A204.1 (cell line): ENCODE data around the gene RFTN2.
"Not testable (repeated sequence)": the region's sequence is repeated elsewhere in the genome, so short reads cannot be mapped to it uniquely, and the experiment has no call there.

Experiments
- FAIRE-seq: peaks from 2 replicates; lab custom pipeline; 2012; peaks lifted over from hg19 to GRCh38; lab: Jason Lieb, UNC

The RFTN2 gene

DNA sequence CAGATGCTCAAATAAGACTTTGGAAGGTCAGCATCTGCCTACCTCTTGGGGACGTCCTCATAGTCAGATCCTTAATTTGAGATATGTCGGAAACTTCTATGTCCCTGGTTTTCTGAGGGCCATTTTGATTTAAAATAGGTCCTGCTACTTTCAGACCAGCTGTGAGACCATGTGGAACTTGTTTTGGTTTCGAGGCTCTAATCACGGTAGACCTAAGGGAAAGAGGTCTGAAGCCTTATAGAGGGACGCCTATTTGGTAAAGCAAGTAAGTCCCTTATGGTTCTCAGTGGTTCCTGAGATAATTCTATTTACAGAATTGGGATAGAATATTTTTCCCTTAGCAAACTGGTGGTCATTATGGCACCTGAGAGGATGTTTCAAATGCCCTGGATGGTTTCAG lies 75.1 kb downstream of the RFTN2 start:
- FAIRE-seq = no peak

DNA sequence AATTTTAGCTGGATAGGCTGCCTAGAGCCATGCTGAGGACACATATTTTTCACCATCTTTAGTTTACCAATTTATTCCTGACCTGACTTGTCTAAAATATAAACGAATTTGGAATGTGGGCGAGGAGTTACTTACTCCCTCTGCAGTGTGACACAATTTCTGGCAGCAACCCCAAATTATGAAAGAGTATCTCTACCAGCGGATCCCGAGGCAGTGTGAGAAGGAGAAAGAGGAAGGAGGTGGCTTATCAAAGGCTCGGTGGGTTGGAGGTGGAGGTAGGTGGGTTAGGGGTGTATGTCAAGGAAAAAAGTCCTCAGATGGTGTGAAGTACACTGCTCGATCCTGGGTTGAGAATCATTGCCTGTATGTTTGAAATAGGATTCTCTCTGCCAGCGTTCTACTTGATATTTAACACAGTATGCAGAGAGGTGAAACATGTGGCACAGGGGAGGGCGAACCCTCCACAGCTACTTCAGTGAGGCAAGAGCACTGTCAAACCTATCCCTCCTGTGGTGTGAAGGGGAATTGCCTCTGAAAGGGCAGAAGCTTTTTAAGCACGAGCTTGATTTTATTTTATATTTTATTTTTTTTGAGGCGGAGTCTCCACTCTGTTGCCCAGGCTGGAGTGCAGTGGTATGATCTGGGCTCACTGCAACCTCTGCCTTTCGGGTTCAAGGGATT lies 76.0 kb downstream of the RFTN2 start:
- no peak for FAIRE-seq

GRCh38 chr2:197598450-197598849 lies 76.9 kb downstream of the RFTN2 start:
- no peak for FAIRE-seq

GRCh38 chr2:197597166-197597565 lies 78.2 kb downstream of the RFTN2 start:
- FAIRE-seq = no peak

GRCh38 chr2:197596766-197597165 lies 78.6 kb downstream of the RFTN2 start:
- no peak for FAIRE-seq

GRCh38 chr2:197591339-197592072 lies 83.9 kb downstream of the RFTN2 start:
- FAIRE-seq = no peak

DNA sequence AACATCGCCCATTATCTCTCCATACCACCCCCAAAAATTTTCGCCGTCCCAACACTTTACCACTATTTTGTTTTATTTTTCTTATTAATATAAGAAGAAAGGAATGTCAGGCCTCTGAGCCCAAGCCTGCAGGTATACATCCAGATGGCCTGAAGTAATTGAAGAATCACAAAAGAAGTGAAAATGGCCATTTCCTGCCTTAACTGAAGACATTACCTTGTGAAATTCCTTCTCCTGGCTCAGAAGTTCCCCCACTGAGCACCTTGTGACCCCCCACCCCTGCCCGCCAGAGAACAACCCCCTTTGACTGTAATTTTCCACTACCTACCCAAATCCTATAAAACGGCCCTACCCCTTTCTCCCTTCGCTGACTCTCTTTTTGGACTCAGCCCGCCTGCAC lies 88.1 kb downstream of the RFTN2 start:
- not testable (repeated sequence) for FAIRE-seq

DNA sequence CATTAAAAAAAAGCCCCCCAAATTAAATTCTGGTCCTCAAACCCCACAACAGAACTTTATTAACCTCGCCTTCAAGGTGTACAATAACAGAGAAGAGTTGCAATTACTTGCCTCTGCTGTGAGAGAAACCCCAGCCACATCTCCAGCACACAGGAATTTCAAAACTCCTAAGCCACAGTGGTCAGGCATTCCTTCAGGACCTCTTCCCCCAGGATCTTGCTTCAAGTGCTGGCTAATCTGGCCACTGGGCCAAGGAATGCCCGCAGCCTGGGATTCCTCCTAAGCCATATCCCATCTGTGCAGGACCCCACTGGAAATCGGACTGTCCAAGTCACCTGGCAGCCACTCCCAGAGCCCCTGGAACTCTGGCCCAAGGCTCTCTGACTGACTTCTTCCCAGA lies 95.2 kb downstream of the RFTN2 start:
- FAIRE-seq = not testable (repeated sequence)

DNA sequence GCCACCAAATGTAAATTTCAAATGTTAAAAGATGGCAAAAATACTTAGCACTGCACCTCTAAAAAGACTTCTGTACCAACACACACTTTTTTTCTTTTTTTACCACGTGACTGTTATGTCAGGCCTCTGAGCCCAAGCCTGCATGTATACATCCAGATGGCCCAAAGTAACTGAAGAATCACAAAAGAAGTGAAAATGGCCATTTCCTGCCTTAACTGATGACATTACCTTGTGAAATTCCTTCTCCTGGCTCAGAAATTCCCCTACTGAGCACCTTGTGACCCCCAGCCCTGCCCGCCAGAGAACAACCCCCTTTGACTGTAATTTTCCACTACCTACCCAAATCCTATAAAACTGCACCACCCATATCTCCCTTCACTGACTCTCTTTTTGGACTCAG lies 97.1 kb downstream of the RFTN2 start:
- not testable (repeated sequence) for FAIRE-seq

- FAIRE-seq = no peak
Observed at GRCh38 chr2:197577446-197577845, 97.9 kb downstream of the RFTN2 start.

DNA sequence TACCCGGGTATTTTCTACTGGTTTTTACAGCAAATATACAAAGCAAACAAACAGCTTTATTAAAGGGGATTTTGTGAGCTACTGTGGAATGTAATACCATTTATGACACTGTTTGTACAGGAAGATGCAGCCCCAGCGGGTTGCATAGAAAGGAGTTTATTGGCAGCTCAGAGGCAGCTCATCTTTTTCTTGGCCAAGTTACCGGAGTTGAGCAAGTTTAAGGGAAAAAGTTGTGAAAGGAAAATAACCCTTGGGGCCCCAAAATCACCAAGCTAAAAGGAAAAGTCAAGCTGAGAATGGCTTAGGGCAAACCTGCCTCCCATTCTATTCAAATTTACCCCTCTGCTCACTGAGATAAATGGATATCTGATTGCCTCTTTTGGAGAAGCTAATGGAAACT lies 98.8 kb downstream of the RFTN2 start:
- FAIRE-seq = no peak

- no peak for FAIRE-seq
Observed at GRCh38 chr2:197575987-197576386, 99.4 kb downstream of the RFTN2 start.

GRCh38 chr2:197573608-197574007 lies 101.8 kb downstream of the RFTN2 start:
- no peak for FAIRE-seq

GRCh38 chr2:197571627-197572271 lies 103.6 kb downstream of the RFTN2 start:
- no peak for FAIRE-seq

DNA sequence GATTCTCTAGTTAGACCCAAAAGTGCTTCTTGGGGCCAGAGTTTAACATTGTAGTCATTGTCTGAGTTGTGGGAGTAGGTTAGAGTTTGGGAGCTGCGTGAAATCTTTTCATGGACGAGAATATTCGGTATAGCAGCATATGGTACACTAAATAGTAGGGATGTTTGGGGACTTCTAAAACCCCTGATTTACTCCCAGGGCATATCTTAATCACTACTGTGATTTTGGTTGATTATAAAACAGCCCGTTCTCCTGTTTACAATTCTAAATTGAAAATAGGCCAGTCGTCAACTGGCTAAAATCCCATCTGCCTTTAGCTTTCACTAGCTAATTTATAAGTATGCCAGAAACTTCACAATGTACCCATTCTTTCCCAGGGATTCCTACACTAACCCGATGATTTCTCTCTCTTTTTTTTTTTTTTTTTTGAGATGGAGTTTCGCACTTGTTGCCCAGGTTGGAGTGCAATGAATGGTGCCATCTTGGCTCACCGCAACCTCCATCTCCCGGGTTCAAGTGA lies 115.2 kb downstream of the RFTN2 start:
- FAIRE-seq = no peak

DNA sequence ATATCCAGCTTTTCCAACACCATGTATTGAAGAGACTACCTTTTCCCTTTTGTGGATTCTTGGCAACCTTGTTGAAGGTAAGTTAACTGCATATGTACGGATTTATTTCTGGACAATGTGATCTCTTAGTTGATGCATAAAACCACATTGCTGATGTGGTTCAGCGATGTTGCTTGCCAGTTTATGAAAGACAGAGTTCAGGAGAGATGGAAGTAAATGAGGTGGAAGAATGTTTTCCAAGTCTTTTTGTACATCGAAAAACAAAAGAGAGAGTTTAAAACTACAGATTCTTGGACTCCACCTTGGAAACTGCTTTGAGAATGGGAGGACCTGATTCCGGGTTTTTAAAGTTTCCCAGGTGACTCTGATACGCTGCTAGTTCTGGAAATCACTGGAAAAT lies 115.7 kb downstream of the RFTN2 start:
- no peak for FAIRE-seq

DNA sequence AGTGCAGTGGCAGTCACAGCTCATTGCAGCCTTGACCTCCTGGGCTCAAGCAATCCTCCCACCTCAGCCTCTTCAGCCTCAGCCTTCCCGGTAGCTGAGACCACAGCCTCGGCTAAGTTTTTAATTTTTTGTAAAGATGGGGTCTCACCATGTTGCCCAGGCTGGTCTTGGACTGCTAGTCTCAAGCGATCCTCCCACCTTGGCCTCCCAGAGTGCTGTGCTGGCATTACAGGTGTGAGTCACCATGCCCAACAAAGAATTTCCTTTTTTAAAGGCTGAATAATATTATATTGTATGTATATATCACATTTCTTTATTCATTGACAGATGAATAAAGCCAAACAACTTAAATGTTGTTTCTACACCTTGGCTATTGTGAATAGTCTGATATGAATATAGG lies 117.0 kb downstream of the RFTN2 start:
- FAIRE-seq = no peak

GRCh38 chr2:197556456-197556855 lies 118.9 kb downstream of the RFTN2 start:
- FAIRE-seq = no peak

DNA sequence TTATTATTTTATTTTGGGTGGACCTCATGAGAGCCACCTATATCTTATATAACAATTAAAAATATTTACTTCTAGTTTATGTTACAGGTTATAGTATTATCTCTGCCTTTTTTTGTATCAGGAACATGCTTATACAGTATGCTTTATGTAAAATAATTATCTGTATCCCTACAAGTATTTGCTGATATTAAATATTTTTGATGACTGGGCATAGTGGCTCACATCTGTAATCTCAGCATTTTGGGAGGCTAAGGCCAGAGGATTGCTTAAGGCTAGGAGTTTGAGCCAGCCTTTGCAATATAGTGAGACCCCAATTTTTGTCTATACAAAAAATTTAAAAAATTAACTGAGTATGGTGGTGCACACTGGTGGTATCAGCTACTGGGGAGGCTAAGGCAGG lies 119.9 kb downstream of the RFTN2 start:
- no peak for FAIRE-seq

DNA sequence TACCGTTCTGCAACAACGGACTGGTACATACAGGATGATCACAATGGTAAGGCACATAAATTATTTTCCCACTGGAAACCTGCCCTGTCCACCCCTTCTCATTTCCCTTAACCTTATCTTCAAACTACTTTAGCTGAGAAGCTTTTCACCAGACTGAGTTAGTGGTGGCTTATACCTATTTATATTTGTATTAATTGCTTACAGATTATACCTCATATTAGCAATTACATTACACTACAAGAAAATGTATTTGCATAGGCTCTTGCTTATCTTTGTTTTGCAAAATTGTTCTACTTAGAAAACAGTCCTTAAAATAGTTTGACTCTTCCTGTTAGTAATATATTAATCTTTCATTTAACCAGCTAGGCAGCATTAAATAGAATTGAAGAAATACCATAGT lies 124.1 kb downstream of the RFTN2 start:
- FAIRE-seq = not testable (repeated sequence)

- no peak for FAIRE-seq
Observed at GRCh38 chr2:197548582-197548981, 126.8 kb downstream of the RFTN2 start.

DNA sequence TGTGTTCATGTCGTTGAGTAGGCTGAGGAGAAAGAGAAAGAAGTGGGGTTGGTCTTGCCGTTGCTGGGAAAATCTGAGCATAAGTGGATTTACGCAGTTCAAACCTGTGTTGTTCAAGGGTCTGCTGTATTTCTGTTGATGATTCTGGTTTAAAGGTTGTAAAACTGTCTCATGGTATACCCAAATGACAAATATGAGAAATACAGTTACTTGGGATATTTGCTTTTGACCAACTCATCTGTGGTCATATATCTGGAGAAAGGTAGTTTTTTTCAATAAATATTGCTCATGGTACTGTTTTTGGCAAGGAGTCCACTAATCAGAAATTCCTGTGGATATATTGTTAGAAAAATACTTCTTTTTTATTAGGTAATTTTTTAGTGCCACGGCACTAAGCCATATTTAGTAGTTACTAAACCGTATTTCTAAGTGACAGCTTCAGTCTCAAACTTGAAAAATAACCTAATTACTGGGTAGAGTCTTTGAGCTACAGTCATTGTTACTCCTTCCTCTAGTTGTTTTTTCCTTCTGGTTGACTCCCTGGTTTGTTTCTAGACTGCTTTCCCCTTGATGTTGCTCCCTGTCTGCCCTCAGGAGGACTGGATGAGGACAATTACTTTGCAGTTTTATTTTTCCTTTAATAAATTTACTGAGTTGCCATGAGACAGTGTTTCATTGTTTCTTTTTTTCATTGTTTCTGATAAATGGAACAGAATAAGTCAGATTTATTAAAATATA lies 128.1 kb downstream of the RFTN2 start:
- FAIRE-seq = no peak

- FAIRE-seq = no peak
Observed at GRCh38 chr2:197543206-197543605, 132.2 kb downstream of the RFTN2 start.
